Neuronal stem cell (in vitro differentiated cells): ENCODE data around the gene DNAJC24.

Experiments
- DNase-seq: peaks from one replicate; pipeline ENCODE4 v3.0.0-alpha.2; 2013; ENCODE audit warnings: low spot score
- H2AFZ ChIP-seq: one replicate; pipeline ENCODE4 v1.6.1; 2013; ENCODE audit warnings: mild to moderate bottlenecking, low read length, inconsistent platforms
- H2AK5ac ChIP-seq: 2 replicates; pipeline ENCODE4 v1.6.1; 2013; ENCODE audit warnings: low read depth, mild to moderate bottlenecking, inconsistent platforms, low read length, moderate library complexity, mixed read lengths
- H2BK120ac ChIP-seq: 2 replicates; pipeline ENCODE4 v1.6.1; 2013; ENCODE audit warnings: low read depth, mild to moderate bottlenecking, inconsistent platforms, low read length, moderate library complexity, mixed read lengths
- H2BK12ac ChIP-seq: one replicate; pipeline ENCODE4 v1.6.1; 2013; ENCODE audit warnings: low read length, inconsistent platforms
- H2BK15ac ChIP-seq: 2 replicates; pipeline ENCODE4 v1.6.1; 2013; ENCODE audit warnings: mild to moderate bottlenecking, low read length, inconsistent platforms, mixed read lengths
- H2BK5ac ChIP-seq: one replicate; pipeline ENCODE4 v1.6.1; 2013; ENCODE audit warnings: inconsistent platforms, mild to moderate bottlenecking, low read length, moderate library complexity
- H3K14ac ChIP-seq: one replicate; pipeline ENCODE4 v1.6.1; 2013; ENCODE audit warnings: low read length, inconsistent platforms
- H3K18ac ChIP-seq: 2 replicates; pipeline ENCODE4 v1.6.1; 2013; ENCODE audit warnings: low read length, inconsistent platforms
- H3K23ac ChIP-seq: 2 replicates; pipeline ENCODE4 v1.6.1; 2013; ENCODE audit warnings: low read depth, mild to moderate bottlenecking, mixed read lengths, low read length, inconsistent platforms; ENCODE audit not compliant: poor library complexity
- H3K27ac ChIP-seq: replicated peaks from 3 replicates; pipeline ENCODE4 v1.5.1; 2013; ENCODE audit warnings: low read length, inconsistent platforms
- H3K27me3 ChIP-seq, 3 experiments: 2 replicates each; pipeline ENCODE4 v1.6.1; 2013; ENCODE audit warnings: low read length in 3 of 3, mild to moderate bottlenecking in 2 of 3, inconsistent platforms in 1 of 3, low read depth in 1 of 3, mixed read lengths in 1 of 3, moderate library complexity in 1 of 3; ENCODE audit not compliant: control insufficient read depth in 3 of 3, insufficient read depth in 3 of 3
- H3K36me3 ChIP-seq, 2 donors: replicated peaks in 1 of 2; 2 replicates each; pipeline ENCODE4 v1.6.1; 2013; ENCODE audit warnings: low read length in 2 of 2; ENCODE audit not compliant: control insufficient read depth in 2 of 2, insufficient read depth in 2 of 2
- H3K4ac ChIP-seq: 2 replicates; pipeline ENCODE4 v1.6.1; 2013; ENCODE audit warnings: inconsistent platforms, mild to moderate bottlenecking, low read length, moderate library complexity
- H3K4me1 ChIP-seq, 2 donors: 1 replicate in 1 of 2; 2 replicates in 1 of 2; pipeline ENCODE4 v1.6.1; 2013; ENCODE audit warnings: low read length in 2 of 2, low read depth in 1 of 2; ENCODE audit not compliant: control insufficient read depth in 2 of 2, insufficient read depth in 1 of 2
- H3K4me2 ChIP-seq: one replicate; pipeline ENCODE4 v1.6.1; 2013; ENCODE audit warnings: mild to moderate bottlenecking, low read length, inconsistent platforms; ENCODE audit not compliant: insufficient read depth, poor library complexity, severe bottlenecking
- H3K4me3 ChIP-seq, 2 donors: 2 replicates each; pipeline ENCODE4 v1.5.1; 2013; ENCODE audit warnings: low read length in 2 of 2, mild to moderate bottlenecking in 2 of 2, inconsistent platforms in 1 of 2, moderate library complexity in 1 of 2
- H3K79me1 ChIP-seq: one replicate; pipeline ENCODE4 v1.6.1; 2013; ENCODE audit warnings: low read depth, mild to moderate bottlenecking, inconsistent platforms, low read length, moderate library complexity
- H3K9ac ChIP-seq: one replicate; pipeline ENCODE4 v1.6.1; 2013; ENCODE audit warnings: mild to moderate bottlenecking, low read depth, low read length, inconsistent platforms; ENCODE audit not compliant: poor library complexity
- H3K9me3 ChIP-seq, 2 donors: replicated peaks in 1 of 2; 2 replicates each; pipeline versions ENCODE3 to v1.6.1; 2013; ENCODE audit warnings: low read length in 2 of 2, mild to moderate bottlenecking in 2 of 2, inconsistent platforms in 1 of 2, low read depth in 1 of 2, mixed read lengths in 1 of 2, moderate library complexity in 1 of 2; ENCODE audit not compliant: control insufficient read depth in 2 of 2, insufficient read depth in 1 of 2
- H4K8ac ChIP-seq: one replicate; pipeline ENCODE4 v1.6.1; 2013; ENCODE audit warnings: low read depth, mild to moderate bottlenecking, inconsistent platforms, low read length, moderate library complexity
- H4K91ac ChIP-seq: one replicate; pipeline ENCODE4 v1.6.1; 2013; ENCODE audit warnings: low read length, low read depth, mild to moderate bottlenecking, inconsistent platforms; ENCODE audit not compliant: poor library complexity
- WGBS, 2 donors: extraction: QIAGEN DNeasy Blood & Tissue Kit; methylation state at CpG; one replicate each; pipeline ENCODE4 v1.1.7; 2013; ENCODE audit warnings: missing lambda C conversion rate in 2 of 2, mixed read lengths in 1 of 2; ENCODE audit not compliant: insufficient read length in 2 of 2, insufficient replicate concordance in 1 of 2; ENCODE audit errors: extremely low coverage in 2 of 2; 5-methylcytosine and 5-hydroxymethylcytosine counted together

DNAJC24 gene

DNA sequence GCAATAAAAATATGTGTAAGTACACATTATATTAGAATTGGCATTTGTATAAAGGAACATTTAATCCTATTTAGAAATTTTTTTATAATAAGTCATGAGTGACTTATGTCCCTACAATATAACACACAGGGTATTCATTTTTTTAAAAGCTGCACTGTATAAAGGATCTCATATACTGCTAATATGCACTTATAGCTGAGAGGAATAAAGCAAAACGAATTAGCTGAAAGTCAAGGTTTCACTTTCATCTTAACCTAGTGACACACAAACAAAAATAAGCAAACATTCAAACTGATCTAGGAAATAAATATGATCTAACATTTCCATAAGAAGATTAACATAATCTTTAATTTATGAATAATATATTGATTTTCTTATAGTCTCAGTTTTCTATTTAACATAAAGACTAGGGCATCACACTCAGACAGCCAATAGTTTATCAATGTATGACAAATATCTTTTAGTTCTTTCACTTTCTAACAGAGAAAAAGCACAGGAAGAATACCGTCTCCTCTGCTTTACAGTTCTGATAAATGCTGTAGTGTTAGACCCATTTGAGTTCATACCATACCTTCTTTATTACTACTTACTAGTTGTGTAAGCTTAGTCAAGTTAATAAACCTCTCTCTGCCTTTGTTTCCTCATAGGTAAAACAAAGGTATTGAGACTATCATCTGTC, 43.1 kb upstream of the DNAJC24 start:
- Histone ChIP-seq H2AK5ac (no peak overlapping the region), H2BK120ac (no peak overlapping the region), H3K9me3 (peaks cover 0 to 3% of the 10 kb centered on the region in 2 donors), H2BK15ac (no peak overlapping the region), H2BK12ac (no peak overlapping the region), H3K4me1 (peaks cover 0 to 8% of the 10 kb centered on the region in 2 donors), H3K4ac (no peak overlapping the region), H2BK5ac (no peak overlapping the region), H3K4me2 (no peak overlapping the region), H3K27ac (no peak overlapping the region), H3K23ac (no peak overlapping the region), H3K79me1 (no peaks in the 10 kb centered on the region), H3K14ac (no peak overlapping the region), H4K91ac (no peak overlapping the region), H3K36me3 (no peaks in the 10 kb centered on the region), H3K9ac (no peak overlapping the region), H3K18ac (no peak overlapping the region), H3K4me3 (no peak overlapping the region), H3K27me3 (no peaks in the 10 kb centered on the region), H4K8ac (no peak overlapping the region), H2AFZ (no peak overlapping the region)
- DNase-seq, result no peak
- WGBS, 2 donors, result no CpG with 5 or more reads among the region's 2 CpGs

DNA sequence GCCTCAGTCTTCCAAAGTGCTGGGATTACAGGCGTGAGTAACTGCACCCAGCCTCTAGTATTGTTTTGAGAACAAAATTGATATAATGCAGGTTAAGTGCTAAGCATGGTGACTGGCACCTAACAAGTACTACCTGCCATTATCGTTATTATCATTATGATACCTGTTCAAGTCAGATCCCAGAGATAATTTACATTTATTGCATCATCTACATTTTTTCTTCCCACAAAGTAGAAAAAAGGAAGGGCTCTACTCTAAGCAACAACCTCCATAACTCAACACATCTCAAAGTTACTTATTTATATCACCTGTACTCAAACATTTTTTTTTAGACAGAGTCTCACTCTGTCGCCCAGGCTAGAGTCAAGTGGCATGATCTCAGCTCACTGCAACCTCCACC, 42.2 kb upstream of the DNAJC24 start:
- no peak overlapping the region for H2BK5ac ChIP-seq
- H3K23ac ChIP-seq, result no peak overlapping the region

DNA sequence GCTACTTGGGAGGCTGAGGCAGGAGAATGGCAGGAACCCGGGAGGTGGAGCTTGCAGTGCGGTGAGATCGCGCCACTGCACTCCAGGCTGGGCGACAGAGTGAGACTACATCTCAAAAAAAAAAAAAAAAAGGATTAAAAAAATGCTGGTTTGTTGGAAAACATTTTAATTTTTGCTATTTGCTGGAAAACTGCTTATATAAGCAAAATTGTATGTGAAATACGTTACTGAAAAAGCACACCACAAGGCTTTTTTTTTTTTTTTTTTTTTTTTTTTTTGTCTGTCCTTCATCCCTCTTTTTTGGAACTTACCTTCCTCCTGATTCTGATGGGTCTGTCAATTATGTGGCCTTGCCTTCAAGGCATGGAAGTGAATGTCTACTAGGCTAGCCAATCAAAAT, 41.0 kb upstream of the DNAJC24 start:
- Histone ChIP-seq H3K79me1 (no peaks in the 10 kb centered on the region), H2AFZ (no peak overlapping the region), H3K4me2 (no peak overlapping the region), H3K4ac (no peak overlapping the region), H3K23ac (no peak overlapping the region), H3K4me3 (no peak overlapping the region), H3K36me3 (no peaks in the 10 kb centered on the region), H2BK120ac (no peak overlapping the region), H2BK5ac (no peak overlapping the region), H2AK5ac (no peak overlapping the region), H3K27me3 (no peaks in the 10 kb centered on the region), H3K27ac (no peak overlapping the region), H4K8ac (no peak overlapping the region), H3K9me3 (no peaks in the 10 kb centered on the region), H3K9ac (no peak overlapping the region), H4K91ac (no peak overlapping the region), H3K4me1 (peaks cover 0 to 8% of the 10 kb centered on the region in 2 donors), H2BK12ac (no peak overlapping the region), H2BK15ac (no peak overlapping the region), H3K14ac (no peak overlapping the region), H3K18ac (no peak overlapping the region)
- WGBS, 2 donors, result no CpG with 5 or more reads among the region's 6 CpGs
- DNase-seq, result no peak

More for the DNA sequence above, 42.2 kb upstream of the DNAJC24 start:
- Histone ChIP-seq H3K27ac (no peak overlapping the region), H3K18ac (no peak overlapping the region), H3K14ac (no peak overlapping the region), H4K91ac (no peak overlapping the region), H4K8ac (no peak overlapping the region), H2BK120ac (no peak overlapping the region), H2AK5ac (no peak overlapping the region), H2BK12ac (no peak overlapping the region), H3K4me1 (peaks cover 0 to 8% of the 10 kb centered on the region in 2 donors), H3K27me3 (no peaks in the 10 kb centered on the region), H2BK15ac (no peak overlapping the region), H3K9me3 (no peaks in the 10 kb centered on the region), H3K9ac (no peak overlapping the region), H3K4me3 (no peak overlapping the region), H3K4ac (no peak overlapping the region), H3K4me2 (no peak overlapping the region), H3K36me3 (no peaks in the 10 kb centered on the region), H3K79me1 (no peaks in the 10 kb centered on the region), H2AFZ (no peak overlapping the region)
- DNase-seq, result no peak
- no CpG with 5 or more reads among the region's 3 CpGs for WGBS, 2 donors

DNA sequence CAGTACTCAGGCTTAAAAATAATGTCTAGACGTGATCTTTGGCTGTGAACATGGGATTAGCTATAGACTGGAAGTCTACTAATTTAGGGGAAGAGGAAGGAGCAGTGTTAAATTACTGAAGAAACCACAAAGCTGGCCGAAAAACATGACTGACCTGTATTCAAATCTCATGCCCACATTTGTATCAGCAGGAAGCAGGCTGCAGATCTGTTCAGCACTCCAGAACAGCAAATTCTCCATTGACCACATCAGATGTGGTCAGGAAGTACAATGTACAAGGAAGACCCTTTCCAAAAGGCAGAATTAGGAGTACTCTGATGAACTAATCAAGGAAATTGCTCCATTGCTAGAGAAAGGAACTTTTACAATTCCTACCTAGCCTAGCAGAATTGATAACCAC, 31.9 kb upstream of the DNAJC24 start:
- Histone ChIP-seq H3K4me2 (no peak overlapping the region), H3K79me1 (no peaks in the 10 kb centered on the region)
- no peak for DNase-seq

More for the DNA sequence above, 31.9 kb upstream of the DNAJC24 start:
- Histone ChIP-seq H3K4me1 (no peaks in the 10 kb centered on the region), H3K4ac (no peak overlapping the region), H2AK5ac (no peak overlapping the region), H4K91ac (no peak overlapping the region), H2BK5ac (no peak overlapping the region), H3K9me3 (peaks cover 5 to 6% of the 10 kb centered on the region in 2 donors), H2BK120ac (no peak overlapping the region), H4K8ac (no peak overlapping the region), H2AFZ (no peak overlapping the region), H3K27me3 (no peaks in the 10 kb centered on the region), H3K27ac (no peak overlapping the region), H3K18ac (no peak overlapping the region), H3K14ac (no peak overlapping the region), H3K9ac (no peak overlapping the region), H3K36me3 (no peaks in the 10 kb centered on the region), H2BK15ac (no peak overlapping the region), H2BK12ac (no peak overlapping the region), H3K4me3 (no peak overlapping the region), H3K23ac (no peak overlapping the region)
- WGBS, 2 donors, result no CpG with 5 or more reads among the region's 2 CpGs
